HEK293T (cell line): ENCODE measurements around the gene OSBPL8.

Experiments
- ARNT ChIP-seq: fragments of 450-650 bp; IDR thresholded peaks from 2 replicates; pipeline ENCODE4 v1.6.1; 2017; ENCODE audit warnings: mild to moderate bottlenecking
- BHLHE40 ChIP-seq: fragments of 450-650 bp; IDR thresholded peaks from 2 replicates; pipeline ENCODE4 v1.6.1; 2016; ENCODE audit warnings: mild to moderate bottlenecking, moderate library complexity, borderline replicate concordance
- CTBP1 ChIP-seq: fragments of 450-650 bp; IDR thresholded peaks from 2 replicates; pipeline ENCODE4 v1.6.1; 2016; ENCODE audit warnings: borderline replicate concordance
- FOXA1 ChIP-seq: fragments of 450-650 bp; IDR thresholded peaks from 2 replicates; pipeline ENCODE4 v1.6.1; 2016; ENCODE audit warnings: mild to moderate bottlenecking
- FOXM1 ChIP-seq: fragments of 450-650 bp; IDR thresholded peaks from 2 replicates; pipeline ENCODE4 v1.6.1; 2017; ENCODE audit warnings: mild to moderate bottlenecking, borderline replicate concordance
- HDGF ChIP-seq: fragments of 450-650 bp; IDR thresholded peaks from 2 replicates; pipeline ENCODE4 v1.6.1; 2017; ENCODE audit warnings: antibody characterized with exemption, borderline replicate concordance
- L3MBTL2 ChIP-seq: fragments of 450-650 bp; conservative IDR thresholded peaks from 2 replicates; pipeline ENCODE4 v1.6.1; 2016; ENCODE audit warnings: mild to moderate bottlenecking
- NFRKB ChIP-seq: fragments of 450-650 bp; IDR thresholded peaks from 2 replicates; pipeline ENCODE4 v1.6.1; 2016; ENCODE audit warnings: mild to moderate bottlenecking, moderate library complexity
- SP1 ChIP-seq: fragments of 450-650 bp; IDR thresholded peaks from 2 replicates; pipeline ENCODE4 v1.6.1; 2017
- SUZ12 ChIP-seq: fragments of 450-650 bp; IDR thresholded peaks from 2 replicates; pipeline ENCODE4 v1.6.1; 2016; ENCODE audit warnings: mild to moderate bottlenecking
- TARDBP ChIP-seq: fragments of 450-650 bp; IDR thresholded peaks from 2 replicates; pipeline ENCODE4 v1.6.1; 2016
- ZNF384 ChIP-seq: fragments of 450-650 bp; IDR thresholded peaks from 2 replicates; pipeline ENCODE4 v1.6.1; 2016

DNA sequence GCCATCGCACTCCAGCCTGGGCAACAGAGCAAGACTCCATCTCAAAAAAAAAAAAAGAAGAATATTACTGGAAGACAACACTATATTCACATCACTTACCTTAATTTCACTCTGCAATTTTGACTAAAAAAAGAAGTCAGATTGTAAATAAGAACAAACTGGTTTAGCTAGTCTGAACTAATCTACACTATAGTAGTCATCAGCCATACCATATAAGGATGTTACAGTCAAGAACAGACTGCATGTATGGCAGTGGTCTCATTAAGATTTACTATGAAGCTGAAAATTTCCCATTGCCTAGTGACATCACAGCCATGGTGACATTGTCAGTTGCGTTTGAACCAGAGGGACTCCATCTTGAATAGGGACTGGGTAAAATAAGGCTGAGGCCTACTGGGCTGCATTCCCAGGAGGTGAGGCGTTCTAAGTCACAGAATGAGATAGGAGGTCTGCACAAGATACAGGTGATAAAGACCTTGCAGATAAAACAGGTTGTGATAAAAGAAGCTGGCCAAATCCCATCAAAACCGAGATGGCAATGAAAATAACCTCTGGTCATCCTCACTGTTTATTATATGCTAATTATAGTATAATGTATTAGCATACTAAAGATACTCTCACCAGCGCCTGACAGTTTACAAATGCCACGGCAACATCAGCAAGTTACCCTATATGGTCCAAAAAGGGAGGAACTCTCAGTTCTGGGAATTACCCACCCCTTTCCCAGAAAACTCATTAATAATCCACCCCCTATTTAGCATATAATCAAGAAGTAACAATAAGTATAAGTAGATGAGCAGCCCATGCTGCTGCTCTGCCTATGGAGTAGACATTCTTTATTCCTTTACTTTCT, 51.2 kb downstream of the OSBPL8 start:
- TF ChIP-seq NFRKB (no peak), SUZ12 (no peak), TARDBP (no peak), FOXM1 (no peak), CTBP1 (no peak), ARNT (no peak), ZNF384 (no peak), L3MBTL2 (no peak), HDGF (no peak), SP1 (no peak), BHLHE40 (no peak), FOXA1 (no peak)
